Parathyroid adenoma (tissue), 2 donors: Measurements from ENCODE around the gene MIA2.
"Not testable (repeated sequence)": the region's sequence is repeated elsewhere in the genome, so short reads cannot be mapped to it uniquely, and the experiment has no call there.

Source experiments
- H2AFZ ChIP-seq: fragments of 300-600 bp; sonication (generic); one replicate; pipeline ENCODE4 v1.7.0; 2017; ENCODE audit warnings: antibody characterized with exemption, mild to moderate bottlenecking
- H3K27ac ChIP-seq: fragments of 300-600 bp; sonication (generic); one replicate; pipeline ENCODE4 v1.7.0; 2017
- H3K27me3 ChIP-seq: fragments of 300-600 bp; sonication (generic); one replicate; pipeline ENCODE4 v1.7.0; 2017; ENCODE audit warnings: low read length; ENCODE audit not compliant: control insufficient read depth, insufficient read depth
- H3K36me3 ChIP-seq: fragments of 300-600 bp; sonication (generic); one replicate; pipeline ENCODE4 v1.7.0; 2017; ENCODE audit warnings: low read length; ENCODE audit not compliant: control insufficient read depth, insufficient read depth
- H3K4me1 ChIP-seq: fragments of 300-600 bp; sonication (generic); one replicate; pipeline ENCODE4 v1.7.0; 2017; ENCODE audit warnings: control low read depth
- H3K4me2 ChIP-seq: fragments of 300-600 bp; sonication (generic); one replicate; pipeline ENCODE4 v1.7.0; 2017; ENCODE audit warnings: low read length
- H3K4me3 ChIP-seq: fragments of 300-600 bp; sonication (generic); one replicate; pipeline ENCODE4 v1.7.0; 2017; ENCODE audit warnings: low read depth, low read length
- H3K79me2 ChIP-seq: fragments of 300-600 bp; sonication (generic); one replicate; pipeline ENCODE4 v1.7.0; 2017; ENCODE audit warnings: control low read depth
- H3K9ac ChIP-seq: fragments of 300-600 bp; sonication (generic); one replicate; pipeline ENCODE4 v1.7.0; 2017; ENCODE audit warnings: mild to moderate bottlenecking
- H3K9me3 ChIP-seq: fragments of 300-600 bp; sonication (generic); one replicate; pipeline ENCODE4 v1.7.0; 2017; ENCODE audit warnings: low read length; ENCODE audit not compliant: control insufficient read depth
- CTCF ChIP-seq: fragments of 300-600 bp; sonication (generic); IDR thresholded peaks from one replicate; pipeline ENCODE4 v1.7.0; 2017; ENCODE audit warnings: antibody characterized with exemption, mild to moderate bottlenecking
- donor health status: primary hyperparathyroidism.

The MIA2 gene

DNA sequence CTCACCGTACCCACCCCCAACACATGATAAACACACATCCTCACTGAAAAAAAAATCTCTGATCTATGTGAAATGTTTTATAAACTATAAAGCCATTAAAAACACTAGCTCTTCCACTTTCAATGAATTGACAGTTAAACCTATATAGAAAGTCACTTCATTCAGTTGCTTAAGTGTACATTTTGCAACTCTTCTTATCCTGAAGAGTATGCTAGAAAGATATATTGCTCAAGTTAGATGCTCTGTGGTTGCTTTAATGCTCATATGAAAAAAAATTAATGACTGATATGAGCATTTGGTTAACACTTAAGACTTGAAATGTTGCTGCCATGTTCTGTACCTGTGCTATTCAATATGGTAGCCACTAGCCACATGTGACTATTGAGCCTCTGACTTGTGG, 21.0 kb upstream of the MIA2 start:
- Histone ChIP-seq H3K9me3 (no peaks in the 10 kb centered on the region), H3K4me2 (no peak overlapping the region), H3K36me3 (no peaks in the 10 kb centered on the region), H3K79me2 (no peaks in the 10 kb centered on the region), H3K27me3 (no peaks in the 10 kb centered on the region), H3K9ac (no peak overlapping the region), H3K27ac (no peak overlapping the region), H2AFZ (no peak overlapping the region), H3K4me3 (no peak overlapping the region), H3K4me1 (no peaks in the 10 kb centered on the region)
- no peak for TF ChIP-seq CTCF

DNA sequence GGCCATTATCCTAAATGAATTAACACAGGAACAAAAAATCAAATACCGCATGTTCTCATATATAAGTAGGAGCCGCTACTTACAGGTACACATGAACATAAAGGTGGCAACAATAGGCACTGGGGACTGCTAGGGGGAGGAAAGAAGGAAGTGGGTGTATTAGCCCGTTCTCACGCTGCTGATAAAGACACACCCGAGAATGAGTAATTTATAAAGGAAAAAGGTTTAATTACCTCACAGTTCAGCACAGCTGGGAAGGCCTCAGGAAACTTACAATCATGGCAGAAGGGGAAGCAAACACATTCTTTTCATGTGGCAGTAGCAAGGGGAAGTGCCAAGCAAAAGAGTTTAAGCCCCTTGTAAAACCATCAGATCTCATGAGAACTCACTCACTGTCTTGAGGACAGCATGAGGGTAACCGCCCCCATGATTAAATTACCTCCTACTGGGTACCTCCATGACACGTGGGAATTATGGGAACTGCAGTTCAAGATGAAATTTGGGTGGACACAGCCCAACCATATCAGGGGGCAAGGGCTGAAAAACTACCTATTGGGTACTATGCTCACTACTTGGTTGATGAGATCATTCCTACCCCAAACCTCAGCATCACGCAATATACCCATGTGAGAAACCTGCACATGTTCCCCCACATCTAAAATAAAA, 16.4 kb upstream of the MIA2 start:
- no peaks in the 10 kb centered on the region for H3K9me3 ChIP-seq
- H3K4me1 ChIP-seq: no peaks in the 10 kb centered on the region
- H3K27ac ChIP-seq: no peak overlapping the region
- H3K4me2 ChIP-seq: no peak overlapping the region
- no peaks in the 10 kb centered on the region for H3K27me3 ChIP-seq
- TF ChIP-seq CTCF: no peak
- H3K36me3 ChIP-seq: no peaks in the 10 kb centered on the region
- H3K4me3 ChIP-seq: no peak overlapping the region
- H3K9ac ChIP-seq: no peak overlapping the region
- H3K79me2 ChIP-seq: no peaks in the 10 kb centered on the region
- H2AFZ ChIP-seq: no peak overlapping the region

GRCh38 chr14:39218171-39218769, 15.4 kb upstream of the MIA2 start:
- Histone ChIP-seq H3K27ac (no peak overlapping the region), H3K4me2 (no peak overlapping the region), H3K79me2 (no peaks in the 10 kb centered on the region), H3K4me1 (no peaks in the 10 kb centered on the region), H3K27me3 (no peaks in the 10 kb centered on the region), H2AFZ (no peak overlapping the region), H3K9ac (no peak overlapping the region), H3K4me3 (no peak overlapping the region), H3K36me3 (no peaks in the 10 kb centered on the region), H3K9me3 (no peaks in the 10 kb centered on the region)
- TF ChIP-seq CTCF: no peak

DNA sequence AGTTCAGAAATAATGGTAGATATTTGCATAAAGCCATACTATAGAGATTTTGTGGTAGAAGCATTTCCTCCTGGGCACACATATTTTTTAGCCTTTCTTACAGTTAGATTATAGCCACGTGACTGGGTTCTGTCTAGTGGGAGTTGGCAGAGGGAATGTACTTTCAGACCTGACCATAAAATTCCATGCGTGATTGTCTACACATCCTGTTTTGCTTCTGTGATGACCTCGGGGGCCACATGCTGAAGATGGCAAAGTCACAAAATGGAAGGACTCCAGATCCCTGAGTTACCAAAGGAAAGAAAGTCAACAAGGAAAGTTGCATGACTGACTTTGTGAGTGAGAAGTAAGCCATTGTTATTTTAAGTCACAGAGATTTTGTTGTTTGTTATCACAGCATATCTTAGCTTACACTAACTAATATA, 14.6 kb upstream of the MIA2 start:
- Histone ChIP-seq H2AFZ (no peak overlapping the region), H3K27ac (no peak overlapping the region)
- TF ChIP-seq CTCF: no peak

DNA sequence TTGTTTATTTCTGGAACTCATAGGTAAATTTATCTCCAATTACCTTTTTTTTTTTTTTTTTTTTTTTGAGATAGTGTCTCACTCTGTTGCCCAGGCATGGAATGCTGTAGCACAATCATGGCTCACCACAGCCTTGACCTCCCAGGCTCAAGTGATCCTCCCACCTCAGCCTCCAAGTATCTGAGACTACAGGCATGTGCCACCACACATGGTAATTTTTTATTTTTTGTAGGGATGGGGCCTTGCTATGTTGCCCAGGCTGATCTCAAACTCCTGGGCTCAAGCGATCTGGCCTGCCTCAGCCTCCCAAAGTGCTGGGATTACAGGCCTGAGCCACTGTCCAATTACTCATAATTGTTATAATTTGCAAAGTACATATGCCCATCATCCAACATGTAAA, 13.2 kb upstream of the MIA2 start:
- not testable (repeated sequence) for H3K27me3 ChIP-seq, H3K9me3 ChIP-seq, H3K4me3 ChIP-seq, H3K4me2 ChIP-seq, H3K79me2 ChIP-seq, H3K27ac ChIP-seq, H2AFZ ChIP-seq, H3K36me3 ChIP-seq, H3K4me1 ChIP-seq, H3K9ac ChIP-seq

More for the DNA sequence above, 14.6 kb upstream of the MIA2 start:
- H3K4me2 ChIP-seq: no peak overlapping the region
- H3K79me2 ChIP-seq: no peaks in the 10 kb centered on the region
- H3K9ac ChIP-seq: no peak overlapping the region
- no peaks in the 10 kb centered on the region for H3K9me3 ChIP-seq
- no peaks in the 10 kb centered on the region for H3K27me3 ChIP-seq
- H3K4me1 ChIP-seq: no peaks in the 10 kb centered on the region
- H3K4me3 ChIP-seq: no peak overlapping the region
- H3K36me3 ChIP-seq: no peaks in the 10 kb centered on the region
